Measurements from ENCODE around the gene ATP11B.

Gene ATP11B

GRCh38 chr3:182937293-182938051 lies 144.2 kb downstream of the ATP11B start:
- Histone ChIP-seq H3K27me3 (no peaks in the 10 kb centered on the region), H3K36me3 (peaks cover 0 to 20% (median 6%) of the 10 kb centered on the region in 11 experiments; a peak in 9 of 22 replicates), H3K9me3 (replicated peaks in 1 of 11) (peaks cover 4 to 20% (median 13%) of the 10 kb centered on the region in 11 experiments; a peak in 21 of 22 replicates), H3K4me1 (peaks cover 11 to 25% (median 13%) of the 10 kb centered on the region in 10 experiments), H3K4me3 (no peak overlapping the region), H3K4me2 (peak overlapping the region; percentile 8 to 69 (median 54); a peak in 21 of 22 replicates), H4K20me1 (peaks cover 0 to 4% (median 0%) of the 10 kb centered on the region in 11 experiments; a peak in 2 of 22 replicates), H3K27ac (no peak overlapping the region), H3K9ac (no peak overlapping the region)
- TF ChIP-seq Cebpa-rat (IDR thresholded peaks at IDR 0.05), result no peak

GRCh38 chr3:182940266-182940808 lies 147.0 kb downstream of the ATP11B start:
- peaks cover 0 to 4% (median 0%) of the 10 kb centered on the region in 11 experiments; a peak in 2 of 22 replicates for H4K20me1 ChIP-seq
- H3K4me1 ChIP-seq, result peaks cover 11 to 41% (median 13%) of the 10 kb centered on the region in 10 experiments
- H3K4me3 ChIP-seq, result no peak overlapping the region
- peaks cover 9 to 25% (median 12%) of the 10 kb centered on the region in 11 experiments; a peak in 21 of 22 replicates for H3K36me3 ChIP-seq
- no peaks in the 10 kb centered on the region for H3K9me3 ChIP-seq (replicated peaks in 1 of 11)
- TF ChIP-seq Cebpa-rat (IDR thresholded peaks at IDR 0.05), result no peak
- no peak overlapping the region for H3K9ac ChIP-seq
- no peak overlapping the region for H3K4me2 ChIP-seq
- H3K27me3 ChIP-seq, result no peaks in the 10 kb centered on the region
- no peak overlapping the region for H3K27ac ChIP-seq

- Histone ChIP-seq H3K27ac (no peak overlapping the region), H3K9ac (no peak overlapping the region), H3K27me3 (no peaks in the 10 kb centered on the region), H3K36me3 (peaks cover 22 to 39% (median 25%) of the 10 kb centered on the region in 11 experiments), H4K20me1 (peaks cover 0 to 4% (median 0%) of the 10 kb centered on the region in 11 experiments; a peak in 2 of 22 replicates), H3K4me3 (no peak overlapping the region), H3K4me2 (no peak overlapping the region), H3K4me1 (peaks cover 11 to 43% (median 13%) of the 10 kb centered on the region in 10 experiments), H3K9me3 (replicated peaks in 1 of 11) (no peaks in the 10 kb centered on the region)
- TF ChIP-seq Cebpa-rat (IDR thresholded peaks at IDR 0.05), result no peak
Observed at GRCh38 chr3:182941719-182942118, 148.4 kb downstream of the ATP11B start.

- no peaks in the 10 kb centered on the region for H3K27me3 ChIP-seq
- H3K36me3 ChIP-seq, result peaks cover 49 to 85% (median 67%) of the 10 kb centered on the region in 11 experiments
- peaks cover 0 to 8% (median 0%) of the 10 kb centered on the region in 11 experiments; a peak in 3 of 22 replicates for H3K9me3 ChIP-seq (replicated peaks in 1 of 11)
- no peak overlapping the region for H3K4me3 ChIP-seq
- no peak overlapping the region for H3K4me2 ChIP-seq
- no peaks in the 10 kb centered on the region for H4K20me1 ChIP-seq
- peaks cover 0 to 33% (median 0%) of the 10 kb centered on the region in 10 experiments; a peak in 5 of 20 replicates for H3K4me1 ChIP-seq
- no peak for TF ChIP-seq Cebpa-rat (IDR thresholded peaks at IDR 0.05)
- no peak overlapping the region for H3K9ac ChIP-seq
- no peak overlapping the region; a peak in 1 of 22 replicates for H3K27ac ChIP-seq
Observed at GRCh38 chr3:182947888-182948287, 154.6 kb downstream of the ATP11B start.

GRCh38 chr3:182948305-182948704 lies 155.0 kb downstream of the ATP11B start:
- Histone ChIP-seq H4K20me1 (no peaks in the 10 kb centered on the region), H3K4me1 (peaks cover 0 to 32% (median 0%) of the 10 kb centered on the region in 10 experiments; a peak in 5 of 20 replicates), H3K9ac (no peak overlapping the region), H3K27ac (no peak overlapping the region; a peak in 1 of 22 replicates), H3K27me3 (no peaks in the 10 kb centered on the region), H3K4me3 (no peak overlapping the region), H3K9me3 (replicated peaks in 1 of 11) (peaks cover 0 to 9% (median 0%) of the 10 kb centered on the region in 11 experiments; a peak in 4 of 22 replicates), H3K4me2 (peak overlapping the region in 2 of 11 experiments; percentile 16 to 53; a peak in 2 of 22 replicates), H3K36me3 (peaks cover 53 to 89% (median 71%) of the 10 kb centered on the region in 11 experiments)
- TF ChIP-seq Cebpa-rat (IDR thresholded peaks at IDR 0.05), result no peak

GRCh38 chr3:182949688-182950087 lies 156.4 kb downstream of the ATP11B start:
- no peak for TF ChIP-seq Cebpa-rat (IDR thresholded peaks at IDR 0.05)
- H3K4me2 ChIP-seq, result no peak overlapping the region

GRCh38 chr3:182954553-182955235 lies 161.4 kb downstream of the ATP11B start:
- peaks cover 0 to 31% (median 5%) of the 10 kb centered on the region in 10 experiments; a peak in 10 of 20 replicates for H3K4me1 ChIP-seq

More at GRCh38 chr3:182949688-182950087, 156.4 kb downstream of the ATP11B start:
- Histone ChIP-seq H3K27me3 (no peaks in the 10 kb centered on the region), H4K20me1 (peaks cover 0 to 4% (median 0%) of the 10 kb centered on the region in 11 experiments; a peak in 1 of 22 replicates), H3K4me3 (no peak overlapping the region), H3K9ac (no peak overlapping the region), H3K9me3 (replicated peaks in 1 of 11) (peaks cover 0 to 9% (median 0%) of the 10 kb centered on the region in 11 experiments; a peak in 4 of 22 replicates), H3K4me1 (peaks cover 0 to 31% (median 0%) of the 10 kb centered on the region in 10 experiments; a peak in 4 of 20 replicates), H3K27ac (no peak overlapping the region), H3K36me3 (peaks cover 51 to 95% (median 79%) of the 10 kb centered on the region in 11 experiments)

GRCh38 chr3:182957226-182957625 lies 163.9 kb downstream of the ATP11B start:
- Histone ChIP-seq H3K27ac (no peak overlapping the region), H3K4me2 (no peak overlapping the region), H3K4me3 (no peak overlapping the region), H3K9me3 (replicated peaks in 1 of 11) (peaks cover 0 to 7% (median 0%) of the 10 kb centered on the region in 11 experiments; a peak in 4 of 22 replicates), H3K9ac (no peak overlapping the region), H3K36me3 (peaks cover 40 to 100% (median 77%) of the 10 kb centered on the region in 11 experiments), H3K27me3 (no peaks in the 10 kb centered on the region), H3K4me1 (peaks cover 0 to 43% (median 6%) of the 10 kb centered on the region in 10 experiments; a peak in 10 of 20 replicates), H4K20me1 (peaks cover 0 to 15% (median 8%) of the 10 kb centered on the region in 11 experiments; a peak in 13 of 22 replicates)
- no peak for TF ChIP-seq Cebpa-rat (IDR thresholded peaks at IDR 0.05)

More at GRCh38 chr3:182954553-182955235, 161.4 kb downstream of the ATP11B start:
- peaks cover 0 to 9% (median 0%) of the 10 kb centered on the region in 11 experiments; a peak in 4 of 22 replicates for H3K9me3 ChIP-seq (replicated peaks in 1 of 11)
- no peak overlapping the region for H3K27ac ChIP-seq
- no peak overlapping the region for H3K9ac ChIP-seq
- H3K36me3 ChIP-seq, result peaks cover 44 to 98% (median 73%) of the 10 kb centered on the region in 11 experiments
- no peak for TF ChIP-seq Cebpa-rat (IDR thresholded peaks at IDR 0.05)
- peaks cover 0 to 9% (median 3%) of the 10 kb centered on the region in 11 experiments; a peak in 11 of 22 replicates for H4K20me1 ChIP-seq
- H3K27me3 ChIP-seq, result no peaks in the 10 kb centered on the region
- peak overlapping the region in 2 of 11 experiments; percentile 43 to 52; a peak in 2 of 22 replicates for H3K4me2 ChIP-seq
- H3K4me3 ChIP-seq, result no peak overlapping the region
